HG02970 (cell line): ENCODE measurements around the gene PAK4.

Experiments
- ATAC-seq: cut with Tn5 transposase; IDR thresholded peaks from one replicate; pipeline ENCODE4 v1.9.1; 2021; ENCODE audit warnings: mild to moderate bottlenecking, moderate library complexity, moderate number of reproducible peaks; ENCODE audit not compliant: unreplicated experiment, low FRiP score

The PAK4 gene

GRCh38 chr19:39160889-39161672 lies 35.5 kb downstream of the PAK4 start:
- no peak for ATAC-seq

GRCh38 chr19:39162441-39163043 lies 37.0 kb downstream of the PAK4 start:
- no peak for ATAC-seq

GRCh38 chr19:39163621-39164020 lies 38.0 kb downstream of the PAK4 start:
- no peak for ATAC-seq

GRCh38 chr19:39164289-39164688 lies 38.7 kb downstream of the PAK4 start:
- ATAC-seq = no peak

GRCh38 chr19:39165857-39166256 lies 40.3 kb downstream of the PAK4 start:
- no peak for ATAC-seq

- no peak for ATAC-seq
Observed at GRCh38 chr19:39166571-39167391, 41.2 kb downstream of the PAK4 start.

- ATAC-seq = no peak
Observed at GRCh38 chr19:39167461-39168257, 42.1 kb downstream of the PAK4 start.

- no peak for ATAC-seq
Observed at GRCh38 chr19:39168258-39169142, 42.9 kb downstream of the PAK4 start.

- ATAC-seq = no peak
Observed at GRCh38 chr19:39169143-39169810, 43.7 kb downstream of the PAK4 start.

- ATAC-seq = no peak
Observed at GRCh38 chr19:39170386-39171231, 45.0 kb downstream of the PAK4 start.

- ATAC-seq = no peak
Observed at GRCh38 chr19:39171479-39172465, 46.2 kb downstream of the PAK4 start.

- no peak for ATAC-seq
Observed at GRCh38 chr19:39172700-39173501, 47.3 kb downstream of the PAK4 start.

- ATAC-seq = no peak
Observed at GRCh38 chr19:39173502-39173991, 48.0 kb downstream of the PAK4 start.

GRCh38 chr19:39174142-39174541 lies 48.6 kb downstream of the PAK4 start:
- no peak for ATAC-seq

- no peak for ATAC-seq
Observed at GRCh38 chr19:39174558-39175544, 49.3 kb downstream of the PAK4 start.
